Measurements from ENCODE around the gene ARMC9.
A peak's percentile ranks its signal among the peaks of the same experiment; 100 is the strongest.
"Not testable (repeated sequence)": the region's sequence is repeated elsewhere in the genome, so short reads cannot be mapped to it uniquely, and the experiment has no call there.

ARMC9 gene

DNA sequence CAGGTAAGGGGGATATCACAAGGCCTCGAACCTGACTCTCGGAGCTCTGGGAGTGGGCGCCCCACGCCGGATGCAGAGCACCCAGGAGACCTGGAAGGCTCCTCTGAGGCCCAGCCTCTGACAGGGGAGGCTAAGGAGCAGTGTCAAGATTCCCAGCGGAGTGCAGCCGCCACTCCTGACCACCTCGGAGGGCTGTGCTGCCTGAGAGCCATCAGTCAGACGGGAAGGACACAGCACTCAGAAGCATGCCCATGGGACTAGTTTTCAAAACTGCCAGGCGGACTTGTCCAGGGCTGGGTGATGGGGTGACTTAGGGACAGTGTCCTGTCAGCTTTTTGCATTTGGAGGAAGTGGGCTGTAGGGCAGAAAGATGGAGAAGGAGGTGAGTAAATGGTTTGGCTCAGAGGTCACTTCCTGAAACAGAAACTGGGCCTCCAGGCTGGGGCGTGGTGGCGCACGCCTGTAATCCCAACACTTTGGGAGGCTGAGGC lies 162.5 kb downstream of the ARMC9 start:
- DNase-seq = no peak
- in situ Hi-C loops (cut with HindIII; ENCODE audit: low pct_ligation_motif_present, low pct_unique_long_range_greater_than_20kb, low sequenced_read_pairs) = no loop called here

DNA sequence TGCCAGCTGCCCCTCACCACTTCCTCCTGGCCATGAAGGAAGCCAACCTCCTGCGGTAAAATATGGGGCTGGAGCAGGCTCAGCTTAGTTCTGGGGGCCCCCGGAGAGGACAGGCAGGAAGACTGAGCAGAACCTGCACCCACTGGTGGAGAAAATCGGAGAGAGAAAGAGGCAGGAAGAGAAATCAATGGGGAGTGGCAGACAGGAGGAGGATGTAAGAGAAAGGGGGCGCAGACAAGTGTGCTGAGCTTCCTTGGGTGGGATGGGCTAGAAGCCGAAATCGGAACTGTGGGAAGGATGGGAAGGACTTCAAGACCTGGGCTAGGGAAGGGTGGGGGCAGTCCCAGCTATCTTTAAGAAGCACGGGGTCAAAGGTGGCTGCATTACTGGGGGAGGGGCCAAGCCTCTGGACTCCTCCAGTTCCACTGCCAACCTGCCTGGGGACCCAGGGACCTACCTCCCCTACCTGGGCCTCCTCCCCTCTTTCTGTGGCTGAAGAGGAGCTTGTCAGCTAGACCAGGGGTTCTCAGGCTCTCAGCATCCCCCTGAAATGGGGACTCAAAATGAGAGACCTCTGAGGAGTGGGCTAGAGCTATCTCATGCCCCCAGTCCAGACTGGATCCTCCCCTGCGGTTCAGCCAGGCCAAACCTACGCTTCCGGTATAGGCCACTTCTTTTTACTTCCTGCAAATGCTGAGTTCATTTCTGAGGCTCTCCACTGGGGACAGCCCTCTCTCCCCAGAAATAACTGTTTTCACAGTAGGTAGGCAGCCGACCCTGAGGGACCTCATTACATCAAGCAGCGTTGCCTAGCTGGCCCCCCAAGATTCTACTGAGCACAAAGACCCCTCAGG lies 163.5 kb downstream of the ARMC9 start:
- DNase-seq = no peak
- in situ Hi-C loops (cut with HindIII; ENCODE audit: low pct_ligation_motif_present, low pct_unique_long_range_greater_than_20kb, low sequenced_read_pairs) = no loop called here

DNA sequence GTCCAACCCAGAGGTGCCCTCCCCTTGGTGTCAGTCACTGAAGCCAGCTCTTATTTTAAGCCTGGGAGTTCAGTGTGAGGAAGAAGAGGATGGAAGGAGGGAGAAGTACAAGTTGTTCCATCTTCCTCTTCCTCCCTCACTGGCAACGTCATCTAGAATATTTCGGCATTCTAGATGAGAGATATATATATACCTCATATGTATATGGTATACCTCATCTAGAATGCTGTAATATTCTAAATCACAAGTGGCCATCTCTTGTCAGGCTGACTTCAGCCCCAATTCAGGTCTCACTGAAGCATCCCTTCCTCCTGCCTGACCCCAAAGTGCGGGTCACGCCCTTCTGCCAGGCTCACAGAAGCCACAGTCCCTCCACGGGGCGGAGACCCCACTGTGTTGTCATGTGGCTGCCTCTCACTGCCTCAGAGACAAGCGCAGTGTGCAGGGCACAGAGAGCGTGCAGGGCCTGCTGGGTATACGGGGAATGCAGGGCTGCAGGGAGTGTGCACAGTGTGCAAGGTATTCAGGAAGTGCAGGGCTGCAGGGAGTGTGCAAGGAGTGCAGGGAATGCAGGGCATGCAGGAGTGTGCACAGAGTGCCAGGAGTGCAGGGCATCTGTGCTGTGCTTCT lies 164.2 kb downstream of the ARMC9 start:
- no peak for DNase-seq

DNA sequence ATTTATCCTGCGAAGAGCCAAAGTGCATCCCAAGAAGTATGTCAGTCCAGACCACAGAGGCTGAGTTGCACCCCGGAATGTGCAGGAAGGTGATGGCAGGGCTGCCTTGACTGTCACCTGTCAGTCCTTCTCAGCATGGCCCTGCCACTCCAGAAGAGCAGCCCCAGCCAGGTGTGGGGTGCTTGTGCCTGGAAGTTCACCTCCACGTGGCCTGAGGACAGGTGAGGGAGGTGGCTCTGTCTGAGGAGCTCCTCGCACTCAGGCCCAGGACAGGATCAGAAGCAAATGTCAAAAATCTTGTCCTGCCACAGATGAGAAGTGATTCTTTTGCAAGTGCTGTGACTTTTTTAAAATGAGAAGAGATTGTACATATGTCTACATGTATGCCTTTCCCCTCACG lies 165.6 kb downstream of the ARMC9 start:
- in situ Hi-C loops (cut with HindIII; ENCODE audit: low pct_ligation_motif_present, low pct_unique_long_range_greater_than_20kb, low sequenced_read_pairs) = no loop called here
- no peak for DNase-seq

More for the DNA sequence above, 164.2 kb downstream of the ARMC9 start:
- in situ Hi-C loops (cut with HindIII; ENCODE audit: low pct_ligation_motif_present, low pct_unique_long_range_greater_than_20kb, low sequenced_read_pairs) = no loop called here

DNA sequence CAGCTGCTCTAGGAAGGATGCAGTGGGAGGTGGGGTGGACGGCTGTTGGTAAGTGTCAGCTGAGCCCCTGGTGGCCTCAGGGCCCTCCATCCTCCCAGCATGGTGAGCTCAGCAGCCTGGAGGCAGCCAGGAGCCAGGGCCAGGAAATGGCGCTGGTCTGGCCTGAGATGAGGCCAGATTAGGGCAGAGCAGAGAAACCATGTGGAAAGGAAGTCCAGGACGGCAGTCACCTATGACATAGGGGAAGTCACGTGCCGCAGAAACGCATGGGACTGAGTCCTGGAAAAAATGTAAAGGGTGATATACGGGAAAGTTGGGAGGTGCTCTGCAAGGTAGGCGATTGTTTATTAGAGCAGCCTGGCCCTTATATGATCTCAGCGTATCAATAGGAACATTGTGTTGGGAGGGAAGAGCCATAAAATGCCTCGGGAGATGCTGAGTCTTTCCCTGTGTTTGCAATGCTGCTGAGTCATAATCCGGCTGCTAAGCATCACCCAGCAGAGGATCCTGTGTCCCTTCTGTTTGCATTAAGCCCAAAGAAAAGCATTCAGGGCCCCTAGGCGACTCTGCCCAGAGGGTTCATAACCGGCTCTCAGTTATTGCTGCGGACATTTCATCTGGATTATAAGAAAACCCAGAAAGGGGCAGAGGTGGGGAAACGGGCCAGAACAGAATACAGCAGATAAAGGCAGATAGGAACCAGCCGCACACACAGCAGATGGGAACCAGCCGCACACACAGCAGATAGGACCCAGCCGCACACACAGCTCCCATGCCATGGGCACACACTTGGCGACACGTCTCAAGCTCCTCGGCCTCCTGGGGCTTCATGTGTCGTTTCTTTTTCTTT lies 166.8 kb downstream of the ARMC9 start:
- in situ Hi-C loops (cut with HindIII; ENCODE audit: low pct_ligation_motif_present, low pct_unique_long_range_greater_than_20kb, low sequenced_read_pairs) = no loop called here
- DNase-seq = peak; percentile 13

DNA sequence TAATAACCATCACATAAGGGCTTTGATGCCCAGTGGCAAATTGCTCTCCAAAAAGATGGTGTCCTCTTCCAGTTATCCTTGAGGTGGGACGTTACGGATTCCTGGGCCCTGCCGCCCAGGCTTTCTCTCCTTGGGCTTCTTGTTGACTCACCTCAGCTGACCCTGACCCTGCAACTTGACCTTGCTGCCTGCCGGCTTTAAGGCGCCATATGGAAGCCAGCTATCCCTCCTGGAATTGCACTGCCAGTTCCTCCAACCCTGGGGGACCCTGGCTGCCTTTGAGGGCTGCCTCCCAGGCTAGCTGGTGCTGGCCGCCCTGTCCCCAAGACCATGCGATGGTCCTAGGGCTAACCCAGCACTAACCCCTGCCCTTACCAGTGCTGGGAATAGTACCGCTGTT lies 168.7 kb downstream of the ARMC9 start:
- no peak for DNase-seq
- in situ Hi-C loops (cut with HindIII; ENCODE audit: low pct_ligation_motif_present, low pct_unique_long_range_greater_than_20kb, low sequenced_read_pairs) = no loop called here

DNA sequence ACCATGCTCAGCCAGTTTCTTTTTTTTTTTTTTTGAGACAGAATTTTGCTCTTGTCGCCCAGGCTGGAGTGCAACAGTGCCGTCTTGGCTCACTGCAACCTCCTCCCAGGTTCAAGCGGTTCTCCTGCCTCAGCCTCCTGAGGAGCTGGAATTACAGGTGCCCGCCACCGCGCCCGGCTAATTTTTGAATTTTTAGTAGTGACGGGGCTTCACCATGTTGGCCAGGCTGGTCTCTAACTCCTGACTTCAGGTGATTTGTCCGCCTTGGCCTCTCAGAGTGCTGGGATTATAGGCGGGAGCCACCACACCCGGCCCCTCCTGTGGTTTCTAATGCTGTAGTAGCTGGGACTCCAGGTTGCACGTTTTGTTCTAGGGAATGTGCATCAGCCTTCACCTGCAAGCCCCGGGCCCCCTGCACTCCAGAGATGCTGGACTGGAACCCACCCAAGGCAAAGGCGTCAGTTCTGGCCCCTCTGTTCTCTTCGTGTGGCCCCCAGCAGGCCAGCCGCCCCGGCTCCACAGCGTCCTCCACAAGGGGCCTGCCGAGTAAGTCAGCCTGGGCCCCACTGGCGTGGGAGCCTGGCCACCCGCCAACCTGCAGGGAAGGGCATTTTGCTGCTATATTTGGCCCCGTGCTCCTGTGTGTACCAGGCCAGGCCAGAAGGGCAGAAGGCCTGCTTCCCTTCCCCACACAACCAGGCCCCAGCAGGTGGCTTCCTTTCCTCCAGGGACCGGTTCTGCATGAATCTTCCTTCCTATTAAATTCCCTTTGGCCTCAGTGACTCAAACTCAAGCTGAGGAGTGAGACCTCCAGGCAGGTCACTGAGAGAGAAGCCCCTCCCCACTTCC lies 171.4 kb downstream of the ARMC9 start:
- in situ Hi-C loops (cut with HindIII; ENCODE audit: low pct_ligation_motif_present, low pct_unique_long_range_greater_than_20kb, low sequenced_read_pairs) = no loop called here
- DNase-seq = no peak

DNA sequence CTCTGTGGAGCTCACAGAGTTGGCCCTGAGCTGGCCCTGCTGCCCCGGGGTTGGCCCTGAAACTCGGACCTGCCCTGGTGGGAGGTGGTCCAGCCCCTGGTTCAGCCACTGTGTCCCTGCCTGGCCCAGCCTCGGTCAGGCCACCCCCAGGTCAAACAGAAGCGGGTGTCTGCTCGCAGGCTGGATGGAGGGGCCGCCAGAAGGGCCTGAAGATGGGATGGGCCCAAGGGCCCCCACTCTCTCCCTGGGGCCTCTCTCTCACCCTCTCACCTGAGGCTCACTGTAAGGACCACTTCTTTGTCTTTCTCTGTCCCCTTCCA lies 172.0 kb downstream of the ARMC9 start:
- DNase-seq = no peak
- in situ Hi-C loops (cut with HindIII; ENCODE audit: low pct_ligation_motif_present, low pct_unique_long_range_greater_than_20kb, low sequenced_read_pairs) = no loop called here

DNA sequence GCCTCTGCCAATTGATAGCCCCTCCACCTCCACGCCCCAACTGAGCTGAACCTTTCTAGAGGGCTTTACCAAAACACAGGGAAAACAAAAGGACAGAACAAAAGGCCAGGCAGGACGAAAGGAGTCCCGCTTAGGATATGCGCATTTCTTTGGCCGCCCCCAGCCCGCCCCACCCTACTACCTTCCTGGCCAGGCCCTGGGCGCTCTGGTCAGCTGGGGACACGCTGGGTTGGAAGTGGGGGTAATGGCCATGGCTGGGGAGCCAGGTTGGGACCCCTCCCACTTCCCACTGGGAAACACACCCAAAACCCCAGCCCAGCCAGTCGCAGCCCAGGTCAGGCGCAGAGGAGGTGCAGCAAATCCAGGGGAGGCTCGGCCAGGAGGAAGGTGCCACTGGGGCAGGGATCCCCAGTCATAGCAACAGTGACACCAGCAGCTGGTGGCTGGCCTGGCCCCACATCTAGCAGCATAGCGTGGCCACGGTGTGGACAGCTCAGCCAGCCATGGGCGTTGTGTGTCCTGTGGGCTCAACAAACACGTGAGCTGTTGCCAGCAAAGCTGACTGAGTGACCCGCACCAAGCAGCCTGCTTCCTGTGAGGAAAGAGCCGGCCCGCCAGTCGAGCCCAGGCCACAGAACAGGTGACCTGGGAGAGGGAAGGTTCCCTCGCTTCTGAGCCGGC lies 172.5 kb downstream of the ARMC9 start:
- in situ Hi-C loops (cut with HindIII; ENCODE audit: low pct_ligation_motif_present, low pct_unique_long_range_greater_than_20kb, low sequenced_read_pairs) = no loop called here
- no peak for DNase-seq

DNA sequence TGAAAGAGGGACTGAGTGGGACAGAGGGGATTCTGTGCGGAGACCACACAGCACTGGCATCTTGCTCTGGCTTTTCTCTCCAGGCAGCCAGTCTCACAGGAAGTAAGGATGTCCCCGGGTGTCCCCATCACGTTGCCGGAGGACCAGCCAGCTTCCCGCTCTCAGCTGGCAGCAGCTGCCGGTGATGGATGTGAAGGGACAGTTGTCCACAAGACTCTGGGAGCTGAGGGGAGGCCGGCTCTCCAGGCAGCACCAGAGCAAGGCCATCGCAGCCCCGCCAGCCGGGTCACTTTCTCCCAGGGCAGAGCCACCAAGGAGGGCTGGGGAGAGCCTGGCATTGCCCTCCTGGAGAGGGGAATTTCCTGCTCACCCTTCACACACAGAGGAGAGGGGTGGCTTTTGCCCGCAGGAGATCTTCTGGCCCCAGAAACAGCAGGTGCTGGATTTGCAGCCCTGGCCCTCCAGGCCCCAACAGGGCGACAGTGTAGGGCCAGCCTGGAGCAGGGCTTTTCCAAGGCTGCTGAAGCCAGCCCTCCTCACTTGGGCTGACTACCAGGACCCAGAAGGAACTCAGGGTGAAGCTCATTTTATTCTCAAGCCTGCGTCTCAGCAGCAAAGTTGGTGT lies 173.1 kb downstream of the ARMC9 start:
- no peak for DNase-seq
- in situ Hi-C loops (cut with HindIII; ENCODE audit: low pct_ligation_motif_present, low pct_unique_long_range_greater_than_20kb, low sequenced_read_pairs) = no loop called here

DNA sequence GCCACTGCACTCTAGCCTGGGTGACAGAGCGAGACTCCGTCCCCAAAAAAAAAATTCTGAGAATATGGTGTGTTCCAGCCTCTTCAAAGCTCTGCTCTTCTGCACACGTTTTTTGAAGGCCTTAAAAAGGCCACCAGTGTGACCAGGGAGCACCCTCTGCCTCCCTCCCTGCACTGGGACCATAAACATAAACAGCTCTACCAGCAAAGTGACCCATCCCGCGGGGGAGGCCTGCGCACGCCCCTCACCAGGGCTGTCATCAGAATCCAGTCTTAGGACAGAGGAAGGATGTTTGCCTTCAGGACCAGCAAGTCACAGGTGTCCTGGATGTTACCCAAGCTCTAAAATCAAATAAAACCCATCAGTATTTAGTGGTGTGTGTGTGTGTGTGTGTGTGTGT lies 173.9 kb downstream of the ARMC9 start:
- in situ Hi-C loops (cut with HindIII; ENCODE audit: low pct_ligation_motif_present, low pct_unique_long_range_greater_than_20kb, low sequenced_read_pairs) = no loop called here
- no peak for DNase-seq

DNA sequence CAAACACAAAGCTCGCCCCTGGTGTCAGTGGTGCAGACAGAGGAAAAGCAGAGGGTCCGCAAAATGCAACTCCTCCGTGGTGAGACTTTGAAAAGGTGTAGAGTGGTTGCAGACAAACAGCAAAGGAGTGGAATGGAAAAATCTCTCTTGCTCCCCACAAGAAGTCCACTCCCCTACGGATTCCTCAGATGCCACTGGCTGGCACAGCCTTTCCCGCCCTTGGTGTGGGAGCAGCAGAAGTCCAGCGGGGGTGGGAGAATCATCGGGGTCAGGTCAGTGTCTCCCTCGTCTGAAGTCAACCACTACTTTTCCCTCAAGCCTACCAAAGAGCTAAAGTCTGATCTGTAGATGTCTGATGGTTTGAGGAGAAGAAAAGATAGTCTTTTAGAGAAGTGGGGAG lies 174.8 kb downstream of the ARMC9 start:
- no peak for DNase-seq

DNA sequence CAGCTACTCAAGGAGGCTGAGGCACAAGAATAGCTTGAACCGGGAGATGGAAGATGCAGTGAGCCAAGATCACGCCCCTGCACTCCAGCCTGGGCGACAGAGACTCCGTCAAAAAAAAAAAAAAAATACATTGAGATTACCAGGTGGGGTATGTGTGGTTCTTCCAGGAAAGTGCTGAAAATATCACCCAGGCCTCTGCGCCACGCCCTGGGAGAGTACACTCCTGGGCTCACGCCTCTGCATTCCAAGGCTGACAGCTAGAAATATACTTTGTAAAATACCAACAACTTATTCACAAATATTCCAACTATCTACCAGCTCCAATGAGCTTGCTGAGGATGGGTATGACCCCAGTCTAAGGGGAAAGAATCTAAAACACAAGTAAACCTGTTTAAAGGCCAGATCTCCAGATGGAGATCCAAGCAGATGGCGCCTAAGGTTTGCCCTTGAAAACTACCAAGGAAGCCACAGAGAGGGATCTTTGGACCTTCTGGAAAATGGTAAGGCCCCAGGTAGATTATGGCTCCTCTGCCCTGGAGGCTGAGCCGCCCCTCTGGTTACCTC lies 175.4 kb downstream of the ARMC9 start:
- DNase-seq = no peak
- in situ Hi-C loops (cut with HindIII; ENCODE audit: low pct_ligation_motif_present, low pct_unique_long_range_greater_than_20kb, low sequenced_read_pairs) = no loop called here

More for the DNA sequence above, 174.8 kb downstream of the ARMC9 start:
- in situ Hi-C loops (cut with HindIII; ENCODE audit: low pct_ligation_motif_present, low pct_unique_long_range_greater_than_20kb, low sequenced_read_pairs) = no loop called here

DNA sequence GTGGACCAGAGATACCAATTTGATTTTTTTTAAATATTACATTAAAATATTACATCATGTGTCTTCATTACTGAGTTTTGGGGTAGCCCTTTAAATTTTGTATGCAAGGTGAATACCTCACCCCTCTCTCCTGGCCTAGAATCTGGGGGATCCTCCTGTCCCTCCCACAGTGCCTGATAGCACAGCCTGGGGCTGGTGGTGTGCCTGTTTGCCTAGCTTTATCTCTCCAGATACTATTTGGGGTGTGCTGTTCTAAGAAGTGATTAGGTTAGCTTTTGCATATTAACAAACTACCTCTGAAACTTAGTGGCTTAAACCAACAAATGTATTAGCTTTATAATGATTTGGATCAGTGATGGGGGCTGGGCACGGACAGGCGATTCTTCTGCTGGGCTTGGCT lies 176.3 kb downstream of the ARMC9 start:
- in situ Hi-C loops (cut with HindIII; ENCODE audit: low pct_ligation_motif_present, low pct_unique_long_range_greater_than_20kb, low sequenced_read_pairs) = no loop called here
- DNase-seq = no peak

DNA sequence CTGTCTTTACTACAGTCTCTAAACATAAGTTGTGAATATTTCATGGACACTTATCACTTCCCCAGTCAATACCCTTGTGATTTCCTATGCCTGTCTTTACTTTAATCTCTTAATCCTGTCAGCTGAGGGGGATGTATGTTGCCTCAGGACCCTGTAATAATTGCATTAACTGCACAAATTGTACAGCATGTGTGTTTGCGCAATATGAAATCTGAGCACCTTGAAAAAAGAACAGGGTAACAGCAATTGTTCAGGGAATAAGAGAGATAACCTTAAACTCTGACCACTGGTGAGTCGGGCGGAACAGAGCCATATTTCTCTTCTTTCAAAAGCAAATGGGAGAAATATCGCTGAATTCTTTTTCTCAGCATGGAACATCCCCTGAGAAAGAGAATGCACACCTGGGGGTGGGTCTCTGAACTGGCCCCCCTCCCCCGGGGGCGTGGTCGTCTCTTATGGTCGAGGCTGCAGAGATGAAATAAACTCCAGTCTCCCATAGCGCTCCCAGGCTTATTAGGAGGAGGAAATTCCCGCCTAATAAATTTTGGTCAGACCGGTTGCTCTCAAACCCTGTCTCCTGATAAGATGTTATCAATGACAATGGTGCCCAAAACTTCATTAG lies 177.7 kb downstream of the ARMC9 start:
- in situ Hi-C loops (cut with HindIII; ENCODE audit: low pct_ligation_motif_present, low pct_unique_long_range_greater_than_20kb, low sequenced_read_pairs); DNase-seq: not testable (repeated sequence)

DNA sequence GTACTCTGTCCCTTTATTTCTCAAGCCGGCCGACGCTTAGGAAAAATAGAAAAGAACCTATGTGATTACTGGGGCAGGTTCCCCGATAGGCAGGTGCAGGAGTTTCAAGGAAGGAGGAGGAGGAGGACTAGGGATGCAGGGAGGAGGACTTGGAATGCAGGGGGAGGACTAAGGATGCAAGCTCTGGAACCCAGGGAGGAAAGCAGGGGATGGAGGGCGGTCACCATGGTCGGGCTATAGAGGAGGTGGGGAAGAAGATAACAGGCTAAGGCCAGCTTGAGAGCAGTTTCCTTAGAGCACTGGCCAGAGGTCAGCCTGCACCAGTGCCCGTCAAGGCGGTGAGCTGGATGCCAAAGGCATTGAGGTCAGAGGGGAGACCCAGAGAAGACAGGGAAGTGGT lies 178.4 kb downstream of the ARMC9 start:
- no peak for DNase-seq
- in situ Hi-C loops (cut with HindIII; ENCODE audit: low pct_ligation_motif_present, low pct_unique_long_range_greater_than_20kb, low sequenced_read_pairs) = no loop called here

All from ACHN (cell line).